Measurements from ENCODE around the gene AHCTF1. TPM values are rescaled to one million over a fixed set of nuclear protein-coding genes. Genes with fewer than 3 reads are reported as not detected.

AHCTF1 gene
- total RNA-seq, 1 donor from 2014 or later: 28.2 TPM

GRCh38 chr1:246951413-246951812 lies 19.7 kb upstream of the AHCTF1 start:
- FAIRE-seq (no peak), DNase-seq (ENCODE audit: low read depth) (no peak)
- no peaks in the 10 kb centered on the region for H3K27me3 ChIP-seq (ENCODE audit: control insufficient read depth, insufficient read depth, low read length)
- H3K4me3 ChIP-seq (ENCODE audit: low read depth, low read length): no peak overlapping the region
- no peaks in the 10 kb centered on the region for H3K36me3 ChIP-seq (ENCODE audit: control insufficient read depth, insufficient read depth, low read length)
- TF ChIP-seq CTCF (IDR thresholded peaks at IDR 0.05; ENCODE audit: insufficient read depth, low read length, severe bottlenecking): no peak

DNA sequence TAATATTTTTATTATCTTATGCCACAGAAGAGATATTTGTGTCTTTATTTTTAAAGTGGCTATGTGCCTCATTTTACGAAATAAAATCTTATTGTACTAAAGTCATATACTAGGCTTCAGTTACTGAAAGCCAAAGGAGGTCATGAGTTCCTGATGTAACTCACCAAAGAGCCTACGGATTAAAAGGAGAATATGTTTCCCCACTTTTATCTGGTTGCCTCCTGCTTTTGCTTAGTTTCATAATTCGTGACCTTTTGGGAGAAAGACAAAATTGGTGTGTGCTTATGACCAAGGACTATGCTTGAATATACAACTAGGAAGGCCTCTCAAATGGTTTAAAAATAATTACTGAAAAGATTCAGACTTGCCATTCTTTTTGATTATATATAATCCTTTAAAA lies 18.2 kb upstream of the AHCTF1 start:
- no peaks in the 10 kb centered on the region for H3K36me3 ChIP-seq (ENCODE audit: control insufficient read depth, insufficient read depth, low read length)
- H3K27me3 ChIP-seq (ENCODE audit: control insufficient read depth, insufficient read depth, low read length): no peaks in the 10 kb centered on the region
- no peak for DNase-seq (ENCODE audit: low read depth)
- TF ChIP-seq CTCF (IDR thresholded peaks at IDR 0.05; ENCODE audit: insufficient read depth, low read length, severe bottlenecking): no peak
- no peak overlapping the region for H3K4me3 ChIP-seq (ENCODE audit: low read depth, low read length)
- no peak for FAIRE-seq

DNA sequence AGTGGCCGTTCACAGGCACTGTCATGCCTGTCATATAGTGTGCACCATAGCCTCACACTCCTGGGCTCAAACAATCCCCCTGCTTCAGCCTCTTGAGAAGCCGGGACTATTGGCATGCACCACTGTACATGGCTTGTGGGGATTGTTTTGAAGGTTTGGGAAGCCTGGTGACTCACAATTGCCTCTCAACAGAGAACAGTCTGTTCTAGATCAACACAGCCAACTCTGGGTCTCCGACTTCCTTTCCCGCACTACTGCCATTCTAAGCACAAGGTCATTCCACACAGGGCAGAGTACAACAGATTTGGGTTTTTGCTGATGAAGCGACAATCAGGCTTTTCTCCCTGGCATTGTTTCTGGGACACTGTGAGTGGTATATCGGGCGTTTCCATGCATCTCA lies 15.5 kb upstream of the AHCTF1 start:
- DNase-seq (ENCODE audit: low read depth) (peak; percentile 18), FAIRE-seq (no peak)
- Histone ChIP-seq H3K4me3 (ENCODE audit: low read depth, low read length) (no peak overlapping the region), H3K36me3 (ENCODE audit: control insufficient read depth, insufficient read depth, low read length) (no peaks in the 10 kb centered on the region), H3K27me3 (ENCODE audit: control insufficient read depth, insufficient read depth, low read length) (no peaks in the 10 kb centered on the region)
- no peak for TF ChIP-seq CTCF (IDR thresholded peaks at IDR 0.05; ENCODE audit: insufficient read depth, low read length, severe bottlenecking)

DNA sequence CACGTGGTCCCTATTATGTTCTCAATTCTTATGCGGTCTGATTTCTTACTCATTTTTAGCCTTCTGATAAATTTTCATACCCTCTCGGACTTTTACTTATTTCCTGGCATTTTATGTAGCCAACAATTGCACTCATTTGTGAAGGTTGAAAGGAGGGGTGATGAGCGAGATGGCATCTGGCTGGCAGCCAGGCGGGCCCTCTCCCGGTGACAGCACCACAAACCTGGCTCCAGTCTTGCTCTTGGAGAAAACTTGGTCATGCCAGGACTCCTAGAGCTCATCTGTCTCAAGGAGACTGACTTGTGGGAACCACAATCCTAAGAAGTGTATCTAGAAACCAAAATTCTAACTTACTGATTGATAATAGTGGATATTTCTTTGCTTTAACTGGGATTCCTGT lies 14.6 kb upstream of the AHCTF1 start:
- DNase-seq (ENCODE audit: low read depth): no peak
- no peak for FAIRE-seq
- TF ChIP-seq CTCF (IDR thresholded peaks at IDR 0.05; ENCODE audit: insufficient read depth, low read length, severe bottlenecking): no peak
- H3K27me3 ChIP-seq (ENCODE audit: control insufficient read depth, insufficient read depth, low read length): no peaks in the 10 kb centered on the region
- H3K36me3 ChIP-seq (ENCODE audit: control insufficient read depth, insufficient read depth, low read length): no peaks in the 10 kb centered on the region
- no peak overlapping the region for H3K4me3 ChIP-seq (ENCODE audit: low read depth, low read length)

DNA sequence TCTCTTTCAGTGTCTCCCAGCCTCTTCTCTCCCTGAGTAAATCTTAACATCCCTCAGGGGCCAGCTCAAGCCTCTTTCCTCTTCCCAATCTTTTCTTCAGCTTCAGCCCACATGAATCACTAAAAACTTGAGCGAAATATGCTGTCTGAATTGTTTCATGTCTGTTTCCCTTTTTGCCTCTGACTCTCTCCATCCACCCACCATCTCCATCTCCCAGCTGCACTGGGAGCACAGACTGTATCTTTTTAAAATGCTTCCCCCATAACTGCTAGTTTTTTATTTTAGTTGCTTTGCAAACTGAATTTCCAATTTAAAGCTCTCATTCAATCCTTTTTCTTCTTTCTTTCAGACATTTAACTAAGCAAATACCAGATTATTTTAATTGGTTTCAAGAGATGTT lies 3.0 kb upstream of the AHCTF1 start:
- no peaks in the 10 kb centered on the region for H3K36me3 ChIP-seq (ENCODE audit: control insufficient read depth, insufficient read depth, low read length)
- H3K27me3 ChIP-seq (ENCODE audit: control insufficient read depth, insufficient read depth, low read length): no peaks in the 10 kb centered on the region
- FAIRE-seq: no peak
- TF ChIP-seq CTCF (IDR thresholded peaks at IDR 0.05; ENCODE audit: insufficient read depth, low read length, severe bottlenecking): no peak
- no peak for DNase-seq (ENCODE audit: low read depth)
- no peak overlapping the region for H3K4me3 ChIP-seq (ENCODE audit: low read depth, low read length)

DNA sequence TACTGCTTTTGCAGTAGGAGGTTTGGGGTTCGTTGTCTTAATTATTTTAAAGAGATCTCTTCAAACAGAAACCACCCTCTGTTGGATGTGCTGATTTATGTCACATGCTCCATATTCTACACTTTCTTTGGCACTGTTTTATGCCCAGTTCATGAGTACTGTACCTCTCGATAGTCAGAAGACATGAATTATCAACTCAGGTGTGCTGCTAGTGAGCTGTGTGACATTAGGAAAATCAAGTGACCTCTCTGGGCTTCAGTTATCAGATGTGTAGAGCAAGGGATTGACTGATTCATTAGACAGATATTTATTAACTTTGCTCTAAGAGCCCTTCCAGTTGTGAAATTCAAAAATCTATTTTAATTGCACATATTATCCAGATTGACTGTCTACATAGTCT lies 2.1 kb upstream of the AHCTF1 start:
- TF ChIP-seq CTCF (IDR thresholded peaks at IDR 0.05; ENCODE audit: insufficient read depth, low read length, severe bottlenecking): no peak
- H3K36me3 ChIP-seq (ENCODE audit: control insufficient read depth, insufficient read depth, low read length): no peaks in the 10 kb centered on the region
- DNase-seq (ENCODE audit: low read depth) (no peak), FAIRE-seq (no peak)
- H3K27me3 ChIP-seq (ENCODE audit: control insufficient read depth, insufficient read depth, low read length): no peaks in the 10 kb centered on the region
- H3K4me3 ChIP-seq (ENCODE audit: low read depth, low read length): no peak overlapping the region
